GM12878 (cell line): ENCODE results near the gene ATF6B. TPM values are rescaled to one million over a fixed set of nuclear protein-coding genes. Genes with fewer than 3 reads are reported as not detected.

Source experiments
- ASH2L ChIP-seq: fragments of 300-600, 200-600 bp; sonication (generic); IDR thresholded peaks from 2 replicates; pipeline ENCODE4 v1.6.1; 2017; ENCODE audit warnings: low read depth, mild to moderate bottlenecking, borderline replicate concordance
- ATF2 ChIP-seq: IDR thresholded peaks from 2 replicates; pipeline ENCODE4 v1.6.1; 2012; ENCODE audit warnings: low read length, inconsistent platforms
- BACH1 ChIP-seq: fragments of 450-650 bp; IDR thresholded peaks from 2 replicates; pipeline ENCODE4 v1.6.1; 2017; ENCODE audit warnings: mild to moderate bottlenecking, borderline replicate concordance
- BCL11A ChIP-seq: IDR thresholded peaks from 2 replicates; pipeline ENCODE4 v1.6.1; 2011; ENCODE audit warnings: low read depth, low read length
- BHLHE40 ChIP-seq, 2 experiments: fragments of 450-650 bp in 1 of 2; IDR thresholded peaks; 2 replicates each; pipeline ENCODE4 v1.6.1; 2011 to 2017; ENCODE audit warnings: low read depth in 2 of 2, borderline replicate concordance in 1 of 2, improper control_type of control experiment in 1 of 2, low read length in 1 of 2, mild to moderate bottlenecking in 1 of 2
- BMI1 ChIP-seq: fragments of 450-650 bp; IDR thresholded peaks from 2 replicates; pipeline ENCODE4 v1.6.1; 2016; ENCODE audit warnings: mild to moderate bottlenecking, moderate library complexity, borderline replicate concordance
- CHD1 ChIP-seq: IDR thresholded peaks from 2 replicates; pipeline ENCODE4 v1.6.1; 2012; ENCODE audit warnings: low read depth, low read length, improper control_type of control experiment
- FOXK2 ChIP-seq: fragments of 450-650 bp; IDR thresholded peaks from 2 replicates; pipeline ENCODE4 v1.6.1; 2017; ENCODE audit warnings: mild to moderate bottlenecking, moderate library complexity
- IKZF1 ChIP-seq: fragments of 450-650 bp; conservative IDR thresholded peaks from 2 replicates; pipeline ENCODE4 v1.6.1; 2017; ENCODE audit warnings: antibody characterized with exemption, mild to moderate bottlenecking
- IKZF2 ChIP-seq, 2 experiments: fragments of 450-650 bp; IDR thresholded peaks; 2 replicates each; pipeline ENCODE4 v1.6.1; 2017; ENCODE audit warnings: mild to moderate bottlenecking in 2 of 2, moderate library complexity in 2 of 2
- IRF3 ChIP-seq: fragments of 450-650 bp; IDR thresholded peaks from 2 replicates; pipeline ENCODE4 v1.6.1; 2014; ENCODE audit warnings: mild to moderate bottlenecking
- IRF5 ChIP-seq: fragments of 450-650 bp; IDR thresholded peaks from 2 replicates; pipeline ENCODE4 v1.6.1; 2017; ENCODE audit warnings: borderline replicate concordance
- KAT2A ChIP-seq: conservative IDR thresholded peaks from 2 replicates; pipeline ENCODE4 v1.6.1; 2011; ENCODE audit warnings: low read depth, low read length; ENCODE audit not compliant: control insufficient read depth
- MYB ChIP-seq: fragments of 150-350 bp; IDR thresholded peaks from 2 replicates; pipeline ENCODE4 v1.6.1; 2014; ENCODE audit warnings: mild to moderate bottlenecking, low read depth, low read length, borderline replicate concordance
- POLR2A ChIP-seq: IDR thresholded peaks from 2 replicates; pipeline ENCODE4 v1.6.1; 2011; ENCODE audit warnings: low read depth, mild to moderate bottlenecking, low read length
- SMAD1 ChIP-seq: fragments of 450-650 bp; IDR thresholded peaks from 2 replicates; pipeline ENCODE4 v1.6.1; 2018; ENCODE audit warnings: mild to moderate bottlenecking, low read depth; ENCODE audit not compliant: partially characterized antibody
- SMAD5 ChIP-seq: IDR thresholded peaks from 2 replicates; pipeline ENCODE4 v1.6.1; 2016; ENCODE audit warnings: antibody characterized with exemption, low read depth
- SRF ChIP-seq, 2 experiments: IDR thresholded peaks; 2 replicates each; pipeline ENCODE4 v1.6.1; 2011; ENCODE audit warnings: low read depth in 2 of 2, low read length in 2 of 2, mild to moderate bottlenecking in 1 of 2, moderate library complexity in 1 of 2
- SUPT20H ChIP-seq: IDR thresholded peaks from 2 replicates; pipeline ENCODE4 v1.6.1; 2011; ENCODE audit warnings: low read depth, mild to moderate bottlenecking, low read length, moderate library complexity, borderline replicate concordance; ENCODE audit not compliant: control insufficient read depth
- TARDBP ChIP-seq: IDR thresholded peaks from 2 replicates; pipeline ENCODE4 v1.6.1; 2016; ENCODE audit warnings: borderline replicate concordance
- ZBED1 ChIP-seq: IDR thresholded peaks from 2 replicates; pipeline ENCODE4 v1.6.1; 2016; ENCODE audit warnings: borderline replicate concordance
- ZBTB11 ChIP-seq: fragments of 450-650 bp; formaldehyde crosslinking; IDR thresholded peaks from 2 replicates; pipeline ENCODE4 v1.5.0; 2022; ENCODE audit warnings: mild to moderate bottlenecking, missing genetic modification characterization
- polyA plus RNA-seq, 11 experiments: library from polyadenylated mRNA; depleted of rRNA in 4 of 11; unstranded in 6 of 11; stranded (reverse) in 5 of 11; fragments of >200 nt; fragmentation: Nextera tagmentation in 4 of 11; fragmentation: Illumina TruSeq in 1 of 11; extraction: Ambion mirVana in 4 of 11; extraction: Trizol in 1 of 11; gene quantifications; 1 replicate in 1 of 11; 2 replicates in 10 of 11; pipeline versions ENCODE4 v1.2.1 to v1.2.3, GENCODE V29; 2011 to 2016; ENCODE audit warnings: inconsistent platforms in 2 of 11, missing spikeins in 2 of 11, low read depth in 1 of 11
- total RNA-seq, 4 experiments: library from RNA; depleted of rRNA in 3 of 4; stranded (reverse); fragments of >200 nt in 3 of 4; fragmentation: Illumina TruSeq in 1 of 4; extraction: Trizol in 1 of 4; gene quantifications; 2 replicates each; pipeline versions ENCODE4 v1.2.1 to v1.2.3, GENCODE V29; 2013 to 2021

The ATF6B gene
- total and polyA plus RNA-seq, 10 of the 15 experiments (the other 5 are each of a cell fraction or from before 2014, with no cell fraction given) = 13.6 to 83.9 (median 44.0) TPM

- TF ChIP-seq KAT2A = no peak
- TF ChIP-seq SMAD1 = no peak
- no peak for TF ChIP-seq TARDBP
- TF ChIP-seq CHD1 = no peak
- TF ChIP-seq IRF3 = no peak
- TF ChIP-seq ZBED1 = no peak
- TF ChIP-seq IRF5 = no peak
- no peak for TF ChIP-seq BCL11A
- no peak for TF ChIP-seq SMAD5
- TF ChIP-seq FOXK2 = no peak
- TF ChIP-seq BACH1 = no peak
- TF ChIP-seq BMI1 = no peak
- no peak for TF ChIP-seq BHLHE40 (IDR thresholded peaks at IDR 0.05; ENCODE audit: borderline replicate concordance in 1 of 2, low read depth in 2 of 2, low read length in 1 of 2)
- TF ChIP-seq SRF (IDR thresholded peaks at IDR 0.05; ENCODE audit: low read depth in 2 of 2, low read length in 2 of 2) = 0 out of 4 replicates have a peak, but pooled peaks of 1 of the 2 experiments have one; percentile 37
- TF ChIP-seq SUPT20H = no peak
- no peak for TF ChIP-seq MYB
- TF ChIP-seq POLR2A = peak; percentile 37
- peak; percentile 93 for TF ChIP-seq IKZF1
- peak; percentile 87 to 90 for TF ChIP-seq IKZF2 (IDR thresholded peaks at IDR 0.05)
- TF ChIP-seq ATF2 = no peak
- no peak for TF ChIP-seq ZBTB11
- no peak for TF ChIP-seq ASH2L
Observed at GRCh38 chr6:32177183-32177787, 49.2 kb upstream of the ATF6B start (continued).
